Activated CD4-positive, alpha-beta T cell treated with anti-CD3 and anti-CD28 coated beads, Interleukin-2, amount 50 U/mL, for 4 hours (primary cell): Measurements from ENCODE around the gene DMWD.

ENCODE experiments used
- DNase-seq, 2 experiments: peaks; one replicate each; pipeline ENCODE4 v3.0.0-alpha.2; 2020

The DMWD gene

DNA sequence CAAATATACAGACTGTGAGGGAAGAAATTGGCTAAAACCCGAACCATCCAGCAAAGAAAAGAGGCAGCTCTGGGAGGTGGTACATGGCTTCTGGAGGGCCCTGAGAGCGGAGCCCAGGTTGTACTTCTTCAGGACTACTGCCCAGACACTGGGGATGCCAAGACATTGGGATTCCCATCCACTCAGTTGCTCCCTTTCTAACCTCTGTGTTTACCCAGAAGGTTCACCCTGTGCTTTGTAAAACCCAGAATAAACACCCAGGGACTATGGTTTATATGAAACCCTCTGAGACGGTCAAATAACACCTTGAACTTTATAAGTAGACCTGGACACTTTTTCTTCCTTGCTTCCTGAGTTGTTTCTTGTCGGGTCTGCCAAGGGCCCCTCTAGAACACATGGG is 49.7 kb downstream of the DMWD start:
- DNase-seq: no peak

DNA sequence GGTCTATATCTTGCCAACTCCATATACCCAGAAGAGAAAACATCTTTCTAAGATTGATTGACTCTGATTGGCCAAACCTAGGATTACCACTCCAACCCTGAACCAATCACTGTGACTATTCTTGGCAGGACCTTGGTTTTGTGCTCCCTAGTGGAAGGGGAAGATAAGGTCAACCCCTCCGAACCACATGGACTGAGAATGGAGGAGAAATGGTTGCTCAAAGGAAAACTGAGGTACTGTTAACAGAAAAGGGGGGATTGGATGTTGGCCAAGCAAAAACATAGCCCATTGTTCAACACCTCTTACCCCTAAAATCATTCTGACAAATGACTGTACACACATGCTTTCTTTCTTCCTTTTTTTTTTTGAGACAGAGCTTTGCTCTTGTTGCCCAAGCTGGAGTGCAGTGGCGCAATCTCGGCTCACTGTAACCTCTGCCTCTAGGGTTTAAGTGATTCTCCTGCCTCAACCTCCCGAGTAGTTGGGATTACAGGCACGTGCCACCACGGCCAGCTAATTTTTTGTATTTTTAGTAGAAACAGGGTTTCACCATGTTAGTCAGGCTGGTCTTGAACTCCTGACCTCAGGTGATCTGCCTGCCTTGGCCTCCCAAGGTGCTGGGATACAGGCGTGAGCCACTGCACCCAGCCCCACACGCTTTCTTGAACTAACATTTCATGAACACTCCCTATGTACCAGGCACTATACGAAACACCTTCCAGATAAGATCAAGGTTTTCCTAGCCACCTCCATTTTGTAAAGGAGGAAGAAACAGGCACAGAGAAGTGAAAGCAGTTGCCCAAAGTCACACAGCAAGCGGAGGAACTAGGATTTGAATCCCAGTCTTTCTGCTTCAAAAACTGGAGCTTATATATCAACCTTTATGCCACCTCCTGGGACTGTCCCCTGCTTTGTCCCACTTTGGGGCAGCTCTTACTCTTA is 52.9 kb downstream of the DMWD start:
- DNase-seq: no peak

DNA sequence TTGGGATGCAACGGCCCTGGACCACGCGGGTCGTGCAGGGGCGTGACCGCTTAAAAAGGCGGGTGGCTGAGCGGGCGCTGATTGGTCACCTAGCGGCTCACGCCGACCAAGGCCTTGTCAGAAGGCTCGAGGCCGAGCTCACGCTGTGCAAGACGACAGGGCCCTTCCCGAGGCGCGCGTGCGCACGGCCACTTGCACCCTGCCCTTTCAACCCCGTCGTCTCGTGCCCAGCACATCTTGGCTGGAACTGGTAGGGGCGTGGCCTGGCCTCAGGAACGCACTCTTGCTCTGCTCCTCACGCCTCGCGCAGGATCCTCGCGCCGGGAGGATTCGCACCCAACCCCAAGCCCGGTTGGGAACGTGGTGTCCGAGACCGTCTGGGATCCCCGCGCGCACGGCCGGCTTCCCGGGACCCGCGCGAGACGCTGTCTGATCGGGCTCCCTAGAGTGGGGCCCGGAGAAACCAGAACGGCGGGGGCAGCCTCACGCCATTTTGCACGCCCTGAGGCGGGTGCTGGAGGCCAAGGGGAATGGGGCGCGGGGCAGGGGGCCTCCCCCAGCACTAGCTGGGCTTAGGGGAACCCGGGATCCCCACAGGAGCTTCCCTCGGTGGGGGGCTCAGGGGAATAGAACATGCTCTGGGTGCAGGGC is 59.4 kb downstream of the DMWD start, which contains the start of gene MEIOSIN:
TSS of gene MEIOSIN (plus strand) at position 280 of the 651 bp plus-strand sequence. CDS start 1,938 bp downstream, outside the sequence.
- DNase-seq: no peak
